Measurements from ENCODE around the gene FAS.

Gene FAS

DNA sequence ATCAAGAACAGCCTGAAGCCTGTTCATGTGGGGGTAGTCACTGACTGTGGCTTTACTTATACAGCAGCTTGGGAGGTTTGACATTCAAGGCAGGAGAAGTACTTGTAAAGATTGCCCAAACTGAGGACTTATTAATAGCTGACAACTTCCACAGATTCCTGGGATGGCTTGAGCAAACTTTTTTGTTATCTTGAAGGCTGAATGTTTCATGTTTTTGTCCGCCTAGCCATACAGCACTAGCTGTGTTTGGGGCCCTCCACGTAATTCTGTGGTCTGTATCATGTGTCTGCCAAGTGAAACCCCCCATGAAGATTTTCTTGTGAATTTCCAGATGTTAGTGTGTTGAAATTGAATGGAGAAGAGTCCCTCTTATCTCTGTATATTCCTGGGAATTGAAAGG lies 38.6 kb downstream of the FAS start:
- H3K9ac ChIP-seq (ENCODE audit: low read length in 5 of 5): no peak overlapping the region
- no peak overlapping the region for H3K27ac ChIP-seq (ENCODE audit: low read depth, low read length)

DNA sequence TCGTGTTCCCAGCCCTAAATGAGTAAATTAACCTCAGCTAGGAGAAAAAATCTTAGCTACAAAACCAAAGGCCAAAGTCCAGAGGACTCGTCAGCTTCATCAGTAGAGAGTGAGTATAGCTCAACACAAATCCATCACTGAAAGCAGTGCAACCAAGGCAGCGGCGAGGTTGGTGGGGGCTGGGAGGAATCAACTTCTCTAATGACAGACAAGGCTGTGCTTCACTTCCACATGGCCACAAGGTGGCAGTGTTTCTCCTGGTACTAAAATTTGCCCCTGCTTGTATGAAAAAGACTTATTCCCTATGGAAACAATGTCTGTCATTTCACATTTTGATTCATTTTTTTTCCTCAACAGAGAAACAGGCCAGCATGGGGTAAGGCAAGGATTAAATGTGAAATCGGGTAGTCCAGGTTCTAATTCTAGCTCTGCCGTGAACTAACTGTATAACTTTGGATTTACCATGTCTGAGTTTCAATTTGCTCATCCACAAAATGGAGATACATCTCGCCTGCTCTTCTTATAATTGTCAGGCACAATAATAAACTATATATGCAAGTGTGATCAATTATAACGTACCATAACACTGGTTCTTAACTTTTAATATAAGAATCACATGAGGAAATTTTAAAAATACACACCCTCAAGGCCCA lies 39.3 kb downstream of the FAS start:
- H3K27me3 ChIP-seq (ENCODE audit: control insufficient read depth in 5 of 5, insufficient read depth in 4 of 5, low read length in 5 of 5): no peaks in the 10 kb centered on the region
- no peaks in the 10 kb centered on the region for H3K9me3 ChIP-seq (ENCODE audit: control insufficient read depth in 5 of 5, low read length in 5 of 5)
- H3K27ac ChIP-seq (ENCODE audit: low read depth, low read length): no peak overlapping the region
- H3K4me1 ChIP-seq (ENCODE audit: control insufficient read depth in 5 of 5, insufficient read depth in 5 of 5, low read length in 5 of 5): peaks cover 0 to 27% (median 24%) of the 10 kb centered on the region in 5 donors
- no peaks in the 10 kb centered on the region for H3K36me3 ChIP-seq (ENCODE audit: control insufficient read depth in 5 of 5, insufficient read depth in 5 of 5, low read length in 5 of 5)
- H3K4me3 ChIP-seq (ENCODE audit: low read depth in 1 of 5, low read length in 5 of 5): peak overlapping the region in 1 of 5 donors; percentile 23
- H3K9ac ChIP-seq (ENCODE audit: low read length in 5 of 5): no peak overlapping the region

More for the DNA sequence above, 38.6 kb downstream of the FAS start:
- Histone ChIP-seq H3K4me3 (ENCODE audit: low read depth in 1 of 5, low read length in 5 of 5) (no peak overlapping the region), H3K36me3 (ENCODE audit: control insufficient read depth in 5 of 5, insufficient read depth in 5 of 5, low read length in 5 of 5) (no peaks in the 10 kb centered on the region), H3K9me3 (ENCODE audit: control insufficient read depth in 5 of 5, low read length in 5 of 5) (no peaks in the 10 kb centered on the region), H3K27me3 (ENCODE audit: control insufficient read depth in 5 of 5, insufficient read depth in 4 of 5, low read length in 5 of 5) (no peaks in the 10 kb centered on the region), H3K4me1 (ENCODE audit: control insufficient read depth in 5 of 5, insufficient read depth in 5 of 5, low read length in 5 of 5) (peaks cover 0 to 26% (median 22%) of the 10 kb centered on the region in 5 donors)

DNA sequence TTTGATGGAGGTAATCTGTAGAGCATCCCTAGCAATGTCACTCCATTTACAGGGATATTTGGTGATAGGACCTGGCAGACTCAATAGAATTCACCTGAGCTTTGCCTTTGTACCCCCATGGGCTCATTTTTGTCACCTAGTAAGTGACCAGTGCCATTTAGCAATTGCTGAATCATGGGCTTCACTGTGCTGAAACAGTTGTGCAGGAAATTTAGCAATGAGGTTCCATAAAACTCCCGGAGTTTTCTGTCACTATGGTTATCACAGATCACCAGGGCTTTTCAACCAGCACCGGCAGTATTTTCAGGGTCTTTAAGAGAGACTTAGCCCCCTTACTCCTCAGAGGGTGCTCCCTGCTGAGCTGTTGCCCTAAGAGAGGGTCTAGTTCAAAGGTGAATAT lies 40.2 kb downstream of the FAS start:
- Histone ChIP-seq H3K9ac (ENCODE audit: low read length in 5 of 5) (no peak overlapping the region), H3K36me3 (ENCODE audit: control insufficient read depth in 5 of 5, insufficient read depth in 5 of 5, low read length in 5 of 5) (no peaks in the 10 kb centered on the region), H3K27ac (ENCODE audit: low read depth, low read length) (peak overlapping the region; percentile 52), H3K27me3 (ENCODE audit: control insufficient read depth in 5 of 5, insufficient read depth in 4 of 5, low read length in 5 of 5) (no peaks in the 10 kb centered on the region), H3K4me3 (ENCODE audit: low read depth in 1 of 5, low read length in 5 of 5) (no peak overlapping the region), H3K9me3 (ENCODE audit: control insufficient read depth in 5 of 5, low read length in 5 of 5) (no peaks in the 10 kb centered on the region), H3K4me1 (ENCODE audit: control insufficient read depth in 5 of 5, insufficient read depth in 5 of 5, low read length in 5 of 5) (peaks cover 0 to 36% (median 31%) of the 10 kb centered on the region in 5 donors)

DNA sequence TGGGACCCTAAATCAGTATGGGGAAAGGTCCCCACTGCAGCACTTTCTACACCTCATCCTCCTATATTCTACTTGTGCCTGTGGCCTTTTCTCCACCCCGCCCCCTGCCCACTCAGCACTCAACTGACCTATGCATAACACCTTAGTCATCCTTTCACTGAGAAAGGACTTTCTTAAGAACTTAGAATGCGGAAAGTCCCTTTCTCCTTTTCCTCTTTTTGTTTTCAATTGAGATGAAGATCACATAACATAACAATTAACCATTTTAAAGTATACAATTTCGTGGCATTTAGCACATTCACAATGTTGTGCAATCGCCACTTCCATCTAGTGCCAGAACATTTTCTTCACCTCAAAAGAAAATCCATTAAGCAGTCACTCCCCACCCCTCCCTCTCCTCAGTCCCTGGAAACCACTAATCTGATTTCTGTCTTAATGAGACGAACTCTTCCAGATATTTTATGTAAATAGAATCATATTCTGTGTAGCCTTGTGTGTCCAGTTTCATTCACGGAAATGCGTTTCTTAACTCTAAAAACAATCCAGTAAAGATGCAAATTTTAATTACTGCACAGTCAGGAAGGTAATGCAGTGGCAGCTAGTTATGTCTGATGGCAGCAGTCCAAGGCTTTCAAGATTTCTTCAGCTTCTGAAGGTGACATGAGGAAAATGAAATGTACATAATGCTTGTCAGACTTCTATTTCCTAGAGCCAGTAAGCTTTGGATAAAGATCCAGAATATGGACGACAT lies 41.7 kb downstream of the FAS start:
- no peak overlapping the region for H3K4me3 ChIP-seq (ENCODE audit: low read depth in 1 of 5, low read length in 5 of 5)
- H3K4me1 ChIP-seq (ENCODE audit: control insufficient read depth in 5 of 5, insufficient read depth in 5 of 5, low read length in 5 of 5): peaks cover 0 to 37% (median 33%) of the 10 kb centered on the region in 5 donors
- H3K27me3 ChIP-seq (ENCODE audit: control insufficient read depth in 5 of 5, insufficient read depth in 4 of 5, low read length in 5 of 5): no peaks in the 10 kb centered on the region
- no peaks in the 10 kb centered on the region for H3K36me3 ChIP-seq (ENCODE audit: control insufficient read depth in 5 of 5, insufficient read depth in 5 of 5, low read length in 5 of 5)
- no peak overlapping the region for H3K9ac ChIP-seq (ENCODE audit: low read length in 5 of 5)
- H3K27ac ChIP-seq (ENCODE audit: low read depth, low read length): no peak overlapping the region
- no peaks in the 10 kb centered on the region for H3K9me3 ChIP-seq (ENCODE audit: control insufficient read depth in 5 of 5, low read length in 5 of 5)

DNA sequence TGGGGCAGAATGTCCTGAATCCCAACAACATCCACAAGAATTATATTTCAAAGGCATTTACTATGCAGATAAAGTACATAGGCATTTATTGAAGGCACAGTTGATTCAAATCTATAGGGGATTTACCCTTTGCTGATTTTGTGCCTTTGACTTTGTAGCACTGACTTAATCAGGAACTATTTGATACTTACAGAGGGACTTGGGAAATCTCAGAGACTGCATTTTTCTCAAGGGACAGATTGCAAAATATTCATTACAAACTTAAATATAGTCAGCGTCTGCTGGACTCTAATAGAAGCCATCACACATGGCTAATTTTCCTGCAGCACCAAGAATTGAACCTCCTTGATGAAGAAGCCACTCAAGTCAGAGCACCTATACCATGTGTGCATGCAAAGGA lies 44.9 kb downstream of the FAS start:
- Histone ChIP-seq H3K27me3 (ENCODE audit: control insufficient read depth in 5 of 5, insufficient read depth in 4 of 5, low read length in 5 of 5) (no peaks in the 10 kb centered on the region), H3K9ac (ENCODE audit: low read length in 5 of 5) (no peak overlapping the region), H3K4me1 (ENCODE audit: control insufficient read depth in 5 of 5, insufficient read depth in 5 of 5, low read length in 5 of 5) (peaks cover 0 to 31% (median 26%) of the 10 kb centered on the region in 5 donors), H3K27ac (ENCODE audit: low read depth, low read length) (no peak overlapping the region), H3K9me3 (ENCODE audit: control insufficient read depth in 5 of 5, low read length in 5 of 5) (no peaks in the 10 kb centered on the region), H3K4me3 (ENCODE audit: low read depth in 1 of 5, low read length in 5 of 5) (no peak overlapping the region), H3K36me3 (ENCODE audit: control insufficient read depth in 5 of 5, insufficient read depth in 5 of 5, low read length in 5 of 5) (no peaks in the 10 kb centered on the region)

DNA sequence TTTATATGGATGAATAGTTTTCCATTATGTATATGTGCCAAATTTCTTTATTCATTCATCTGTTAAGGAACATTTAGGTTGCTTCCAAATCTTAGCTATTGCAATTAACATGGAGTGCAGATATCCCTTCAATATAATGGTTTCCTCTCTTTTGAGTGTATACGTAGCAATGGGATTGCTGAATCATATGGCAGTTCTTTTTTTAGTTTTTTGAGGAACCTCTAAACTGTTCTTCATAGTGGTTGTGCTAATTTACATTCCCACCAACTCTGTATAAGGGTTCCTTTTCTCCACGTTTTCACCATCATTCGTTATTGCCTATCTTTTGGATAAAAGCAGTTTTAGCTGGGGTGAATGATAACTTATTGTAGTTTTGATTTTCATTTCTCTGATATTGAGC lies 46.5 kb downstream of the FAS start:
- Histone ChIP-seq H3K4me1 (ENCODE audit: control insufficient read depth in 5 of 5, insufficient read depth in 5 of 5, low read length in 5 of 5) (peaks cover 0 to 21% (median 18%) of the 10 kb centered on the region in 5 donors), H3K4me3 (ENCODE audit: low read depth in 1 of 5, low read length in 5 of 5) (no peak overlapping the region), H3K27ac (ENCODE audit: low read depth, low read length) (no peak overlapping the region), H3K36me3 (ENCODE audit: control insufficient read depth in 5 of 5, insufficient read depth in 5 of 5, low read length in 5 of 5) (no peaks in the 10 kb centered on the region), H3K27me3 (ENCODE audit: control insufficient read depth in 5 of 5, insufficient read depth in 4 of 5, low read length in 5 of 5) (no peaks in the 10 kb centered on the region), H3K9ac (ENCODE audit: low read length in 5 of 5) (no peak overlapping the region), H3K9me3 (ENCODE audit: control insufficient read depth in 5 of 5, low read length in 5 of 5) (no peaks in the 10 kb centered on the region)

DNA sequence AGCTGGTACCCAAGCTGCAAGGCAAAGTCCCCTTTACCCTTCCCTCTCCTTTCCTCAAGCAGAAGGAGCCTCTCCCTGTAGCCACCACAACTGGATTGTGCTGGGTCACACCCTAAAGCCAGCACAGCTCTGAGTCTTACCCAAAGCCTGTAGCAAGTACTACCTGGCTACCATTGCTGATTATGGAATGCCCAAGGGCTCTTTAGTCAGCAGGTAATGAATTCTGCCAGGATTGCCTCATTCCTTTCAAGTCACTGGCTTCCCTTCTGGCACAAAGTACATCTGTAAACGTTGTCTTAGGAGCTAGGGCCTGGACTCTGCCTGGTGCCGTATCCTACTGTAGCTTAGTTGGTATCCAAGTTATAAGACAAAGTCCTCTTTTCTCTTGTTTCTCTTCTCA lies 52.0 kb downstream of the FAS start:
- H3K36me3 ChIP-seq (ENCODE audit: control insufficient read depth in 5 of 5, insufficient read depth in 5 of 5, low read length in 5 of 5): no peaks in the 10 kb centered on the region
- H3K4me3 ChIP-seq (ENCODE audit: low read depth in 1 of 5, low read length in 5 of 5): no peak overlapping the region
- peaks cover 0 to 3% (median 0%) of the 10 kb centered on the region in 5 donors for H3K4me1 ChIP-seq (ENCODE audit: control insufficient read depth in 5 of 5, insufficient read depth in 5 of 5, low read length in 5 of 5)
- H3K9ac ChIP-seq (ENCODE audit: low read length in 5 of 5): no peak overlapping the region
- H3K27me3 ChIP-seq (ENCODE audit: control insufficient read depth in 5 of 5, insufficient read depth in 4 of 5, low read length in 5 of 5): no peaks in the 10 kb centered on the region
- no peak overlapping the region for H3K27ac ChIP-seq (ENCODE audit: low read depth, low read length)
- no peaks in the 10 kb centered on the region for H3K9me3 ChIP-seq (ENCODE audit: control insufficient read depth in 5 of 5, low read length in 5 of 5)

DNA sequence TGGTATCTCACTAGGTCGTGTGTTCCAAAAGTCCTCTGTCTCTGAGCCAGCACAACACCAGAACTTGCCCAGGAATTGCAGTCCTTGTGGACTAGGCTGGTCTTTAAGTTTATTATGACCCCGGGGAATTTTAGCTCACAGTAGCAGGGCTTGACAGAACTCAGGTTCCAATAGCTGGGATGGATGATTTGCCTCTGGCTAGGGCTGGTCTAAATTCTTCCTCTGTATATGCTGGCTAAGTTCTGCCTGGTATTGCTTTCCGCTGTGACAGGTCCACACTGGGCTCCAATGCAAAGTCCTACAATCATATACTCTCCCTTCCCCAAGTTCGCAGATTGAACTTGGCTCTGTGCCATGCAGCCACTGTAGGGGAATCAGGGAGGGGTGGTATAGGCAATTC lies 52.5 kb downstream of the FAS start:
- H3K36me3 ChIP-seq (ENCODE audit: control insufficient read depth in 5 of 5, insufficient read depth in 5 of 5, low read length in 5 of 5): no peaks in the 10 kb centered on the region
- H3K4me1 ChIP-seq (ENCODE audit: control insufficient read depth in 5 of 5, insufficient read depth in 5 of 5, low read length in 5 of 5): peaks cover 0 to 3% (median 0%) of the 10 kb centered on the region in 5 donors
- H3K4me3 ChIP-seq (ENCODE audit: low read depth in 1 of 5, low read length in 5 of 5): no peak overlapping the region
- no peaks in the 10 kb centered on the region for H3K9me3 ChIP-seq (ENCODE audit: control insufficient read depth in 5 of 5, low read length in 5 of 5)
- no peak overlapping the region for H3K9ac ChIP-seq (ENCODE audit: low read length in 5 of 5)
- H3K27me3 ChIP-seq (ENCODE audit: control insufficient read depth in 5 of 5, insufficient read depth in 4 of 5, low read length in 5 of 5): no peaks in the 10 kb centered on the region
- H3K27ac ChIP-seq (ENCODE audit: low read depth, low read length): no peak overlapping the region

DNA sequence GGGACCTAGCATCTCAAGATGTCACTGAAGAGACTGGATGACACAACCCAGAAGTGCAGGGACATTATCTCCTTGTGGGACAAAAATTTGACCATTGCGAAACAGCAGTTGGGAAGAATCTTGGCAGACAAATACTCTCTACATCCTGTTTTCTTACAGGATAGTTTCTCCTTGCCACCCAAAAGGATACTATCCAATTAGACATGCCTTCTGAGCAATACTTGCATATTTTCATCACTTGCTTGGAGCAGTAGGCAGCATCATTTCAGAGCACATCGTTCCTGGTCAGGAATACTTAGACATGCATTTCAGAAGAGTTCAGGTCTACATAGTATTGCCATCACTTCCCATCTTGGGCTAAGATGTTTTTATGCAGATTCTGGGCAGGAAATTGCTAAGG lies 56.8 kb downstream of the FAS start:
- H3K27me3 ChIP-seq (ENCODE audit: control insufficient read depth in 5 of 5, insufficient read depth in 4 of 5, low read length in 5 of 5): no peaks in the 10 kb centered on the region
- no peak overlapping the region for H3K27ac ChIP-seq (ENCODE audit: low read depth, low read length)
- no peak overlapping the region for H3K4me3 ChIP-seq (ENCODE audit: low read depth in 1 of 5, low read length in 5 of 5)
- H3K9me3 ChIP-seq (ENCODE audit: control insufficient read depth in 5 of 5, low read length in 5 of 5): no peaks in the 10 kb centered on the region
- no peaks in the 10 kb centered on the region for H3K36me3 ChIP-seq (ENCODE audit: control insufficient read depth in 5 of 5, insufficient read depth in 5 of 5, low read length in 5 of 5)
- peaks cover 0 to 6% (median 0%) of the 10 kb centered on the region in 5 donors for H3K4me1 ChIP-seq (ENCODE audit: control insufficient read depth in 5 of 5, insufficient read depth in 5 of 5, low read length in 5 of 5)
- H3K9ac ChIP-seq (ENCODE audit: low read length in 5 of 5): no peak overlapping the region

DNA sequence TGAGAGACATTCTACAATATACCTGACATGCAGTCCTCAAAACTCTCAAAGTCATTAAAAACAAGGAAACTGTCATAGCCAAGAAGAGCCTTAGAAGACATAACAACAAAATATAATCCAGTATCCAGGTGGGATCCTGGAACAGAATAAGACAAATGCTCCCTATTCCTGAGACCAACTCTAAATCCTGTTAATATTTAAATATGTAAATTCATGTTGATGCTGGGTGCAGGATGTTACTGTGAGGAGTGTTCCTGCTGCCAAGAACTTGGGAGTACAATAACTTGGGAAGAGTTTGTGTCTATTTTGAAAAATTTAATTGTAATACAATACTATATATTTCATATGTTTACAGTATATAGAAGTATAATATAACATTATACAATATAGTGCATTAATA lies 61.0 kb downstream of the FAS start:
- Histone ChIP-seq H3K27me3 (ENCODE audit: control insufficient read depth in 5 of 5, insufficient read depth in 4 of 5, low read length in 5 of 5) (no peaks in the 10 kb centered on the region), H3K27ac (ENCODE audit: low read depth, low read length) (no peak overlapping the region), H3K9me3 (ENCODE audit: control insufficient read depth in 5 of 5, low read length in 5 of 5) (no peaks in the 10 kb centered on the region), H3K9ac (ENCODE audit: low read length in 5 of 5) (no peak overlapping the region), H3K4me3 (ENCODE audit: low read depth in 1 of 5, low read length in 5 of 5) (no peak overlapping the region), H3K4me1 (ENCODE audit: control insufficient read depth in 5 of 5, insufficient read depth in 5 of 5, low read length in 5 of 5) (peaks cover 0 to 6% (median 0%) of the 10 kb centered on the region in 5 donors), H3K36me3 (ENCODE audit: control insufficient read depth in 5 of 5, insufficient read depth in 5 of 5, low read length in 5 of 5) (no peaks in the 10 kb centered on the region)

Data from subcutaneous abdominal adipose tissue (tissue), 5 donors.